GM23338 (cell line): ENCODE results near the gene FOXC2. TPM values are rescaled to one million over a fixed set of nuclear protein-coding genes. Genes with fewer than 3 reads are reported as not detected.

ENCODE experiments used
- ATAC-seq: fragments of 200-7000 bp; cut with Tn5 transposase; 3 replicates; pipeline ENCODE4 v1.9.1; 2020
- DNase-seq: peaks from one replicate; pipeline ENCODE4 v3.0.0-alpha.2; 2015; ENCODE audit warnings: low spot score
- H2AFZ ChIP-seq: fragments of 200-600 bp; sonication (generic); 2 replicates; pipeline ENCODE4 v1.8.0; 2016; ENCODE audit warnings: antibody characterized with exemption, mild to moderate bottlenecking, moderate library complexity
- H3F3A ChIP-seq: fragments of 200-600 bp; sonication (generic); replicated peaks from 2 replicates; pipeline ENCODE4 v1.8.0; 2017; ENCODE audit warnings: antibody characterized with exemption, mixed run types, low read depth
- H3K27ac ChIP-seq: fragments of 200-600 bp; sonication (generic); 2 replicates; pipeline ENCODE4 v1.6.1; 2016; ENCODE audit warnings: low read depth
- H3K27me3 ChIP-seq: fragments of 200-600 bp; sonication (generic); 2 replicates; pipeline ENCODE4 v1.8.0; 2016; ENCODE audit warnings: mild to moderate bottlenecking, mixed run types, moderate library complexity; ENCODE audit not compliant: insufficient read depth
- H3K36me3 ChIP-seq: fragments of 200-600 bp; sonication (generic); 2 replicates; pipeline ENCODE4 v1.8.0; 2016; ENCODE audit warnings: mild to moderate bottlenecking; ENCODE audit not compliant: insufficient read depth
- H3K4me1 ChIP-seq: fragments of 200-600 bp; sonication (generic); 2 replicates; pipeline ENCODE4 v1.8.0; 2016; ENCODE audit warnings: mild to moderate bottlenecking, moderate library complexity; ENCODE audit not compliant: insufficient read depth
- H3K4me2 ChIP-seq: fragments of 200-600 bp; sonication (generic); 2 replicates; pipeline ENCODE4 v1.7.1; 2017; ENCODE audit warnings: mixed run types
- H3K4me3 ChIP-seq: fragments of 200-600 bp; sonication (generic); 2 replicates; pipeline ENCODE4 v1.6.1; 2016; ENCODE audit warnings: mixed run types
- H3K79me2 ChIP-seq: fragments of 200-600 bp; sonication (generic); replicated peaks from 2 replicates; pipeline ENCODE4 v1.8.0; 2017; ENCODE audit warnings: mild to moderate bottlenecking; ENCODE audit not compliant: insufficient read depth
- H3K9me2 ChIP-seq: fragments of 200-600 bp; sonication (generic); 2 replicates; pipeline ENCODE4 v1.8.0; 2017; ENCODE audit not compliant: insufficient read depth
- H4K20me1 ChIP-seq: fragments of 200-600 bp; sonication (generic); replicated peaks from 2 replicates; pipeline ENCODE4 v1.8.0; 2017; ENCODE audit warnings: mild to moderate bottlenecking; ENCODE audit not compliant: insufficient read depth
- H3K27ac Mint-ChIP-seq: 2 replicates; pipeline ENCODE4 v1.8.0; 2020; ENCODE audit warnings: inconsistent platforms, mild to moderate bottlenecking, moderate library complexity, mixed read lengths
- H3K27me3 Mint-ChIP-seq: 3 replicates; pipeline ENCODE4 v1.8.0; 2022; ENCODE audit warnings: low read depth, mild to moderate bottlenecking, moderate library complexity, mixed read lengths, inconsistent platforms; ENCODE audit not compliant: insufficient read depth, poor library complexity
- H3K36me3 Mint-ChIP-seq: 3 replicates; pipeline ENCODE4 v1.8.0; 2021; ENCODE audit warnings: low read depth, mild to moderate bottlenecking, inconsistent platforms, moderate library complexity, mixed read lengths
- H3K4me1 Mint-ChIP-seq: 3 replicates; pipeline ENCODE4 v1.8.0; 2020; ENCODE audit warnings: mild to moderate bottlenecking, inconsistent platforms, mixed read lengths
- H3K4me3 Mint-ChIP-seq: 3 replicates; pipeline ENCODE4 v1.8.0; 2021; ENCODE audit warnings: moderate library complexity, mild to moderate bottlenecking, inconsistent platforms, mixed read lengths
- H3K9me3 Mint-ChIP-seq: 3 replicates; pipeline ENCODE4 v1.8.0; 2020; ENCODE audit warnings: moderate library complexity, mild to moderate bottlenecking, inconsistent platforms, mixed read lengths
- CREB1 ChIP-seq: fragments of 250-450 bp; sonication (Bioruptor Pico); IDR thresholded peaks from 2 replicates; pipeline ENCODE4 v1.5.0; 2020; ENCODE audit warnings: low read depth, mild to moderate bottlenecking, moderate library complexity
- CTCF ChIP-seq, 2 experiments: fragments of 200-600 bp in 1 of 2; sonication (generic) in 1 of 2; conservative IDR thresholded peaks; 2 replicates each; pipeline versions ENCODE4 v1.5.1 to v1.6.1; 2016 to 2017; ENCODE audit warnings: antibody characterized with exemption in 2 of 2, low read depth in 2 of 2, mild to moderate bottlenecking in 2 of 2, moderate library complexity in 1 of 2
- ETS1 ChIP-seq: IDR thresholded peaks from 2 replicates; pipeline ENCODE4 v1.6.1; 2016; ENCODE audit warnings: antibody characterized with exemption
- EZH2 ChIP-seq: fragments of 200-600 bp; sonication (generic); IDR thresholded peaks from one replicate; pipeline ENCODE4 v1.8.0; 2017; ENCODE audit warnings: antibody characterized with exemption, mild to moderate bottlenecking, low read depth; ENCODE audit not compliant: unreplicated experiment
- EZH2phosphoT487 ChIP-seq: fragments of 200-600 bp; sonication (generic); IDR thresholded peaks from one replicate; pipeline ENCODE4 v1.8.1; 2018; ENCODE audit warnings: antibody characterized with exemption; ENCODE audit not compliant: unreplicated experiment
- JUNB ChIP-seq: IDR thresholded peaks from one replicate; pipeline ENCODE4 v1.6.1; 2016; ENCODE audit warnings: antibody characterized with exemption; ENCODE audit not compliant: unreplicated experiment
- NANOG ChIP-seq: IDR thresholded peaks from 2 replicates; pipeline ENCODE4 v1.6.1; 2016; ENCODE audit warnings: antibody characterized with exemption, borderline replicate concordance
- POLR2AphosphoS5 ChIP-seq: IDR thresholded peaks from 2 replicates; pipeline ENCODE4 v1.6.1; 2016; ENCODE audit warnings: antibody characterized with exemption, low read depth
- REST ChIP-seq: IDR thresholded peaks from one replicate; pipeline ENCODE4 v1.6.1; 2018; ENCODE audit warnings: antibody characterized with exemption; ENCODE audit not compliant: unreplicated experiment
- STAT1 ChIP-seq: IDR thresholded peaks from one replicate; pipeline ENCODE4 v1.6.1; 2016; ENCODE audit warnings: antibody characterized with exemption; ENCODE audit not compliant: unreplicated experiment
- ZNF114 ChIP-seq: fragments of 250-450 bp; sonication (Bioruptor Pico); IDR thresholded peaks from 2 replicates; pipeline ENCODE4 v1.5.0; 2020; ENCODE audit warnings: mild to moderate bottlenecking, moderate library complexity
- ZNF331 ChIP-seq: fragments of 250-450 bp; sonication (Bioruptor Pico); IDR thresholded peaks from 2 replicates; pipeline ENCODE4 v1.5.0; 2020; ENCODE audit warnings: low read depth, mild to moderate bottlenecking, moderate library complexity
- ZNF462 ChIP-seq: fragments of 250-450 bp; sonication (Bioruptor Pico); IDR thresholded peaks from 2 replicates; pipeline ENCODE4 v1.5.0; 2020; ENCODE audit warnings: mild to moderate bottlenecking, moderate library complexity
- polyA plus RNA-seq: library from polyadenylated mRNA; unstranded; fragments of >200 nt; fragmentation: Nextera tagmentation; extraction: Ambion mirVana; gene quantifications from 2 replicates; pipeline ENCODE4 v1.2.1, GENCODE V29; 2016
- total RNA-seq: library from RNA; depleted of rRNA; stranded (reverse); fragments of >200 nt; shearing (Covaris generic); gene quantifications from 2 replicates; pipeline ENCODE4 v1.2.3, GENCODE V29; 2014

Gene FOXC2
- total and polyA plus RNA-seq, 2 experiments from 2014 or later, result 0.16 TPM; not detected in 1

GRCh38 chr16:86609661-86610060, 43.0 kb downstream of the FOXC2 start:
- H3K4me3 Mint-ChIP-seq, result no peak overlapping the region
- no peaks in the 10 kb centered on the region for H3K27me3 ChIP-seq
- no peaks in the 10 kb centered on the region for H3K36me3 ChIP-seq
- no peaks in the 10 kb centered on the region for H4K20me1 ChIP-seq
- H3K9me2 ChIP-seq, result no peaks in the 10 kb centered on the region
- peaks cover 8% of the 10 kb centered on the region for H3K4me1 Mint-ChIP-seq
- H3K27ac ChIP-seq, result no peak overlapping the region
- DNase-seq (no peak), ATAC-seq (no peak)
- H3K79me2 ChIP-seq, result no peaks in the 10 kb centered on the region
- no peak overlapping the region for H3K4me3 ChIP-seq
- no peak overlapping the region for H3K27ac Mint-ChIP-seq
- peaks cover 2% of the 10 kb centered on the region; the same call in 1 of the 3 replicates for H3K9me3 Mint-ChIP-seq
- H3F3A ChIP-seq, result no peaks in the 10 kb centered on the region
- 0 out of 2 replicates have a peak, but pooled peaks cover 4% of the 10 kb centered on the region for H3K4me1 ChIP-seq
- H3K27me3 Mint-ChIP-seq, result peaks cover 3% of the 10 kb centered on the region
- H2AFZ ChIP-seq, result no peak overlapping the region
- no peak for TF ChIP-seq ZNF331 (CRISPR knock-in tag)
- TF ChIP-seq ZNF114, result no peak
- no peak for TF ChIP-seq REST
- TF ChIP-seq STAT1, result no peak
- TF ChIP-seq EZH2, result no peak
- no peak for TF ChIP-seq JUNB
- no peak for TF ChIP-seq ZNF462
- TF ChIP-seq CTCF (conservative IDR thresholded peaks at IDR 0.05; ENCODE audit: low read depth in 2 of 2), result no peak
- no peak for TF ChIP-seq POLR2AphosphoS5
- TF ChIP-seq NANOG, result no peak
- TF ChIP-seq CREB1, result no peak
- no peak for TF ChIP-seq EZH2phosphoT487
- no peak for TF ChIP-seq ETS1
- H3K4me2 ChIP-seq, result no peak overlapping the region
- H3K36me3 Mint-ChIP-seq, result no peaks in the 10 kb centered on the region
